ENCODE measurements around the gene CZIB. TPM values are rescaled to one million over a fixed set of nuclear protein-coding genes. Genes with fewer than 3 reads are reported as not detected.

CZIB gene
- 10 to 100 TPM; 12.1 to 28.4 (median 16.2) TPM for total RNA-seq
- polyA plus RNA-seq = 10 to 100 TPM; 40.6 to 66.9 TPM

DNA sequence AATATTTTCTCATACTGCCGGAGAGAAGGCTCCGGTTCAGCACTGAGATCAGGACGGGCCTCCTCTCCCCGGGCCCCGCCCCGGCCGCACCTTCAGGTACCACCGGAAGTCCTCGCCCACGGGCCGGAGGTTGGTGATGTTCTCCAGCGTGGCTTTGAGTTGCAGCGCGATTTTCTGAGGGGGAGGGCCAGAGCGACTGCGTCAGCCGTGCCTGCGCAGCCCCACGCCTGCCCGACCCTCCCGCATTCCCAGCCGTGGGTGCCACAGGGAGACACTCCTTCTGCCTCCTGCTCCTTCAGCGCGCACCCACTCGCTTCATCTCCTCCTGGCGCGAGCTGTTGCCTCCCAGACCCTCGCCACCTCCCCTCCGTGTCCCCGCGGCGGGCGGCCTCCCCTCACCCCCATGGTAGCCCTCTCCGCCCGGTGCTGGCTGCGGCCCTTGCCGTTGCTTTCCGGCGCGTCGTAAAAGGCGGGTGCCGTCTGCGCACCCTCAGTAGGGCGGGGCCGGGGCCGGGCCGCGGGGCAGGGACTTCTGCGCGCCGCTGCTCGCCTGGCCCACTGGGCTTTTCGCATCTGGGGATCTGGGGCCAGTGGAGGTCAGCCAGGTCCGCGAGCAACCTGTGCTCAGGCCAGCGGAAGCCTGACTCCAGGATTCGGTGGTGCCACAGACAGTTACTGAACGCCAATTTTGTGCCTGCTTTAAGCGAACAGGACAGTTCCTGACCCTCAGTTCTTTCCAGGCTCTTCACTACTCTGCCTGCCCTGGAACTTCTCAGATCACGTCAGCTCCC is at the start of gene CZIB:
Gene CZIB, minus strand, starts transcription at position 464 of the 791 bp plus-strand sequence. Its CDS starts 59 bp downstream, at position 405.
- 0 to 1% methylated on average over 51 to 61 of the region's 61 CpGs for WGBS, 2 donors
- intact Hi-C loops (cut with DNase I) = no loop called here
- peak within 1 kb of the TSS; percentile 51 to 100 (median 64) for H3K4me3 ChIP-seq
- H3K27ac ChIP-seq = peak within 1 kb of the TSS; percentile 82 to 98 (median 91)
- H3K27me3 ChIP-seq = no peaks in the 10 kb centered on the region
- DNase-seq (peak; percentile 93 to 99 (median 95)), FAIRE-seq (no peak), ATAC-seq (peak; percentile 95 to 99 (median 98))
- H3K36me3 ChIP-seq = no peaks in the 10 kb centered on the region
- peaks cover 0 to 10% (median 3%) of the 10 kb centered on the region in 3 donors for H3K4me1 ChIP-seq
- no peaks in the 10 kb centered on the region for H3K9me3 ChIP-seq
- TF ChIP-seq, protein P1, sequence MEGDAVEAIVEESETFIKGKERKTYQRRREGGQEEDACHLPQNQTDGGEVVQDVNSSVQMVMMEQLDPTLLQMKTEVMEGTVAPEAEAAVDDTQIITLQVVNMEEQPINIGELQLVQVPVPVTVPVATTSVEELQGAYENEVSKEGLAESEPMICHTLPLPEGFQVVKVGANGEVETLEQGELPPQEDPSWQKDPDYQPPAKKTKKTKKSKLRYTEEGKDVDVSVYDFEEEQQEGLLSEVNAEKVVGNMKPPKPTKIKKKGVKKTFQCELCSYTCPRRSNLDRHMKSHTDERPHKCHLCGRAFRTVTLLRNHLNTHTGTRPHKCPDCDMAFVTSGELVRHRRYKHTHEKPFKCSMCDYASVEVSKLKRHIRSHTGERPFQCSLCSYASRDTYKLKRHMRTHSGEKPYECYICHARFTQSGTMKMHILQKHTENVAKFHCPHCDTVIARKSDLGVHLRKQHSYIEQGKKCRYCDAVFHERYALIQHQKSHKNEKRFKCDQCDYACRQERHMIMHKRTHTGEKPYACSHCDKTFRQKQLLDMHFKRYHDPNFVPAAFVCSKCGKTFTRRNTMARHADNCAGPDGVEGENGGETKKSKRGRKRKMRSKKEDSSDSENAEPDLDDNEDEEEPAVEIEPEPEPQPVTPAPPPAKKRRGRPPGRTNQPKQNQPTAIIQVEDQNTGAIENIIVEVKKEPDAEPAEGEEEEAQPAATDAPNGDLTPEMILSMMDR (IDR thresholded peaks at IDR 0.05) = no peak

- intact Hi-C loops (cut with DNase I) = loop anchor here in 1 of 3 donors (10.0 kb wide), 1 partner anchor 125 kb away; no protein-coding TSS in a partner anchor
- no peaks in the 10 kb centered on the region for H3K27me3 ChIP-seq
- no peaks in the 10 kb centered on the region for H3K36me3 ChIP-seq
- WGBS, 2 donors = 51 to 80% methylated on average over 1 of the region's 1 CpG
- H3K4me3 ChIP-seq = no peak overlapping the region
- no peaks in the 10 kb centered on the region for H3K4me1 ChIP-seq
- ATAC-seq (no peak), DNase-seq (no peak), FAIRE-seq (no peak)
- H3K9me3 ChIP-seq = no peaks in the 10 kb centered on the region
- TF ChIP-seq, protein P1 (IDR thresholded peaks at IDR 0.05) = no peak
- no peak overlapping the region for H3K27ac ChIP-seq
Measured at GRCh38 chr1:53270107-53270506, 49.7 kb upstream of the CZIB start.

GRCh38 chr1:53267761-53268160 is 47.3 kb upstream of the CZIB start:
- Histone ChIP-seq H3K4me3 (no peak overlapping the region), H3K9me3 (no peaks in the 10 kb centered on the region), H3K27me3 (no peaks in the 10 kb centered on the region), H3K36me3 (no peaks in the 10 kb centered on the region), H3K27ac (no peak overlapping the region), H3K4me1 (no peaks in the 10 kb centered on the region)
- DNase-seq (no peak), FAIRE-seq (no peak), ATAC-seq (no peak)
- TF ChIP-seq, protein P1 (IDR thresholded peaks at IDR 0.05) = no peak
- intact Hi-C loops (cut with DNase I) = no loop called here

- DNase-seq (no peak), FAIRE-seq (no peak), ATAC-seq (peak in 2 of 4 donors; percentile 21 to 31)
- no peaks in the 10 kb centered on the region for H3K36me3 ChIP-seq
- H3K27me3 ChIP-seq = no peaks in the 10 kb centered on the region
- TF ChIP-seq, protein P1 (IDR thresholded peaks at IDR 0.05) = no peak
- H3K27ac ChIP-seq = no peak overlapping the region
- H3K4me3 ChIP-seq = no peak overlapping the region
- intact Hi-C loops (cut with DNase I) = no loop called here
- H3K9me3 ChIP-seq = no peaks in the 10 kb centered on the region
- no peaks in the 10 kb centered on the region for H3K4me1 ChIP-seq
Measured at GRCh38 chr1:53266038-53266437, 45.6 kb upstream of the CZIB start.

DNA sequence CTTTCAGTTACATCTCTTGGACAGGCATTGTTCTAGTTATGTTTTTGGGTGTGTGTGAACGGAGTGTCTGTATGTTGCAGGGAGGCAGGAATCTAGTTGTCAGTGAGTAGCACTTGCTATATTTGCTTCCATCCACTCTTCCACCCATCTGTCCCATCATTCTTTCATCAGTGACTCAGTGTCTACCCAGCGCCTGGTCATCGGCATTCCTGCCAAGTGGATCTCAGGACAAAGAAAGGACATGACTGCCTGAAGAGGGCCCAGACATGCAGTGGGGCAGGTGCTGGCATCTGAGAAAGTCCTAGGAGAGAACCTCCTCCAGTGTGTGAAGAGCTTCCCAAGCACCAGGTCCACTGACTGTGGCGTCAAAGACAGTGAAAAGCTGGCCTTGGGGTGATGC is 45.1 kb upstream of the CZIB start:
- TF ChIP-seq, protein P1 (IDR thresholded peaks at IDR 0.05) = no peak
- intact Hi-C loops (cut with DNase I) = no loop called here
- H3K9me3 ChIP-seq = no peaks in the 10 kb centered on the region
- H3K36me3 ChIP-seq = no peaks in the 10 kb centered on the region
- H3K4me3 ChIP-seq = no peak overlapping the region
- 90 to 91% methylated on average over 4 of the region's 4 CpGs for WGBS, 2 donors
- no peaks in the 10 kb centered on the region for H3K4me1 ChIP-seq
- FAIRE-seq (no peak), ATAC-seq (no peak), DNase-seq (no peak)
- no peaks in the 10 kb centered on the region for H3K27me3 ChIP-seq
- no peak overlapping the region for H3K27ac ChIP-seq

All from pancreas (tissue), 10 donors.